Cerebellar nuclear complex (tissue), 1 donor: ENCODE results near the gene ATP10A.

Source experiments
- DNase-seq, 2 experiments: peaks; one replicate each; lab custom pipeline; 2025; lab: John Stamatoyannopoulos, UW

ATP10A gene, protein sequence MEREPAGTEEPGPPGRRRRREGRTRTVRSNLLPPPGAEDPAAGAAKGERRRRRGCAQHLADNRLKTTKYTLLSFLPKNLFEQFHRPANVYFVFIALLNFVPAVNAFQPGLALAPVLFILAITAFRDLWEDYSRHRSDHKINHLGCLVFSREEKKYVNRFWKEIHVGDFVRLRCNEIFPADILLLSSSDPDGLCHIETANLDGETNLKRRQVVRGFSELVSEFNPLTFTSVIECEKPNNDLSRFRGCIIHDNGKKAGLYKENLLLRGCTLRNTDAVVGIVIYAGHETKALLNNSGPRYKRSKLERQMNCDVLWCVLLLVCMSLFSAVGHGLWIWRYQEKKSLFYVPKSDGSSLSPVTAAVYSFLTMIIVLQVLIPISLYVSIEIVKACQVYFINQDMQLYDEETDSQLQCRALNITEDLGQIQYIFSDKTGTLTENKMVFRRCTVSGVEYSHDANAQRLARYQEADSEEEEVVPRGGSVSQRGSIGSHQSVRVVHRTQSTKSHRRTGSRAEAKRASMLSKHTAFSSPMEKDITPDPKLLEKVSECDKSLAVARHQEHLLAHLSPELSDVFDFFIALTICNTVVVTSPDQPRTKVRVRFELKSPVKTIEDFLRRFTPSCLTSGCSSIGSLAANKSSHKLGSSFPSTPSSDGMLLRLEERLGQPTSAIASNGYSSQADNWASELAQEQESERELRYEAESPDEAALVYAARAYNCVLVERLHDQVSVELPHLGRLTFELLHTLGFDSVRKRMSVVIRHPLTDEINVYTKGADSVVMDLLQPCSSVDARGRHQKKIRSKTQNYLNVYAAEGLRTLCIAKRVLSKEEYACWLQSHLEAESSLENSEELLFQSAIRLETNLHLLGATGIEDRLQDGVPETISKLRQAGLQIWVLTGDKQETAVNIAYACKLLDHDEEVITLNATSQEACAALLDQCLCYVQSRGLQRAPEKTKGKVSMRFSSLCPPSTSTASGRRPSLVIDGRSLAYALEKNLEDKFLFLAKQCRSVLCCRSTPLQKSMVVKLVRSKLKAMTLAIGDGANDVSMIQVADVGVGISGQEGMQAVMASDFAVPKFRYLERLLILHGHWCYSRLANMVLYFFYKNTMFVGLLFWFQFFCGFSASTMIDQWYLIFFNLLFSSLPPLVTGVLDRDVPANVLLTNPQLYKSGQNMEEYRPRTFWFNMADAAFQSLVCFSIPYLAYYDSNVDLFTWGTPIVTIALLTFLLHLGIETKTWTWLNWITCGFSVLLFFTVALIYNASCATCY (N-terminal part only)

DNA sequence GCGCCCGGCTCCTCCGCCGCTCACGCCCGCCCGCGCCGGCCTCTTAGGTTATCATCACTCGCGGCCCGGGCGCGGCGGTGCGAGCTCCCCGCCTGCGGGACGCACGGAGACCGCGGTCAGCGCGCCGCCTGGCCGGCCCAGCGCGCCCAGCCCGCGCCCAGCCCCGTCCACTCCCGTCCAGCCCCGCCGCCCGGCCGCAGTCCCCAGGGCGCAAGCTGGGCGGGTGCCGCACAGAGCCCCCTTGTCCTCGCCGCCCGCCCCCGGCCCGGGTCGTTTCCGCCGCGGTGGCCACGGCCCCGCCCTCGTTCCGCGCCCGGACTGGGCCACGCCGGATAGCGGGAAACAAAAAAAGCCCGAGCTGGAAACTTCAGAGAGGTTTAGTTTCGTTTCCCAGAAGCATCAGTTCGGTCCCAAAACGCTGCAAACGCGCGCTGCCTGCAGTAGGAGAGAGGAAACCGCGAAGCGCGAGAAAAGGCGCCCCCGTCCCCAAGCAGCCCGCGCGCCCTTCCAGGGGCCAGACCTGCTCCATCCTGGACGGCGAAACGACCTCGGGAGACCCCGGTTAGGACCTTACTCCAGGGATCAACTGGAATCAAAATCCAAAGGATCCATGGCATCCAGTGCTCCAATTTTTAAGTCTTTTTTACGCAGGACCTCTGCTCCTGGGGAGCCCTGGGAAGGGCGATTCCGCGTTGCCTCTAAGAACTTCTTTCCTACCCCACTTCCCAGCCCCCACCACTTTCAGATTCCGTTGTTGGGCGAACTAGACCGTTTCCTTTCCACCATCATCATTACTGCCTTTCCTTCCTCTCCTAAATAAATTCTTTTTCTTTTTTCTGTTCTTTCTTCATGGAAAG, at the start of gene ATP10A:
ATP10A (minus strand) TSS at position 217 of the 857 bp plus-strand sequence. CDS start 231 bp downstream, outside the sequence.
- DNase-seq, result no peak

DNA sequence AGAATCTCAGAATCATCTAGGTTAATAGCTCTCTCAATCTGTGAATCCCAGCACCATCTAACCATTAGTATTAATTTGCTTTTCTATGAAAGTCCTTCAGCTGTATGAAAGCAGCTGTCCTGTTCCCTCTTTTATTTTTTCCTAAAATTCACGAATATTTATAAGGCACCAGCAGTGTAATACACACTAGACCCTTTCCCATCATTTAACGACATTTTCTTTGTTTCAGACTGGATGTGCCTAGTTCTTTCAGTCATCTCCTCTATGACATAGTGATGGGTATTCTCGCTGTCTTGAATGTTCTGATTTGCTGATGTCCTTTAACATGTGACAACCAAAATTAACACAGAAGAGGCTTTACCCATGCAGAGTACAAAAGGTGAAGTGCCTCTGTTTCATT, 48.9 kb upstream of the ATP10A start:
- no peak for DNase-seq

DNA sequence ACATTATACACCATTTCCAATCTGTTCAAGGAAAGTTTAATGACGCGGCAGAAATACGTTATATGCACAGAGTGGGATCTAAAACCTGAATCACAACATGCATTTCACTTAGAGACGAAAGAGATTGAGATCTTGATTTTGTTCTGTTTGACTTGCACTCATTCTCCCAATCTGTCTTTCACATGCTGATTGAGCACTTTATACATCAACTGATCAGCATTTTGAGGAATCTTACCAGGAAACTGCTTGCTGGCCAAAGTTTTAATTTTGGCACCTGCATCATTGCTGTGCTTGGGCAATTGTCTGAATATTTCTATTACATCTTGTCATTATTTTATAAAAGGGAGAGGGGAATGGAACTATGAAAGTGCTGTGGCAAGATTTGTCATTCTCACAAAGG, 47.7 kb upstream of the ATP10A start:
- DNase-seq, result no peak

DNA sequence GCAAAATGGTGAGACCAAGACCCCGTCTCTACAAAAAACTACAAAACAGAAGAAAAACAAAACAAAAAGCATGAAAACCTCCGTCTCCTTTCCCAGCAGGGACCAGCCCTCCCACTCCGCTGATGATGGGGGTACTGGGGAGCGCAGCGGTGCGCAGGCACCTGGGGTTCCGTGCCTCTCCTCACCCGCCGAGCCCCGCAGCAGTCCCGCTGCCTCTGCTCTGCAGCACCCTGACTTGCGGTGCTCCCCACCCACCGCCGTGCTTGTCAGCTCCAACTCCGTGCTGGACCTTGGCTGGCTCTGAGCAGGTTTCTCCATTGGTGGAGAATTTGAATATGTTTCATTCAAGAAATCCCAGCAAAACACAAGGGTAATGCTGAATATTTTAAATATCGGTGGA, 46.7 kb upstream of the ATP10A start:
- DNase-seq, result no peak

DNA sequence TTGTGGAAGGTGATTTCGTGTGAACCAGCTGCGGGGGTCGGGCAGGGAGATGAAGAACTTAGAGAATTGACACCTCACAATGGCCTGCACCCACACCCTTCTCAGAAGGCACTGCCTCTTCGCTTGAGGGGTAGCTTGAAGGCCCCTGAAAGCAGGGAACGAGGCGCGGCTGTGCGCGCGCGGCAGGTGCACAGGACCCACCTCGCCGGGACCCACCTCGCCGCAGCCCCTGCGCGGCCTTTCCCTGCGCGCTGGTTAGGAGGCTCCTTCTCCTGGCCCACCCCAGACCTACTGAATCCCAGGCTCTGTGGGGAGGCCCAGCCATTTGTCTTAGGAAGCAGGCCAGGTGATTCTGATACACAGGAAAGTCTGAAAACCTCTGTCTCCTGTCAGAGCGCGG, 46.2 kb upstream of the ATP10A start:
- DNase-seq, result no peak

DNA sequence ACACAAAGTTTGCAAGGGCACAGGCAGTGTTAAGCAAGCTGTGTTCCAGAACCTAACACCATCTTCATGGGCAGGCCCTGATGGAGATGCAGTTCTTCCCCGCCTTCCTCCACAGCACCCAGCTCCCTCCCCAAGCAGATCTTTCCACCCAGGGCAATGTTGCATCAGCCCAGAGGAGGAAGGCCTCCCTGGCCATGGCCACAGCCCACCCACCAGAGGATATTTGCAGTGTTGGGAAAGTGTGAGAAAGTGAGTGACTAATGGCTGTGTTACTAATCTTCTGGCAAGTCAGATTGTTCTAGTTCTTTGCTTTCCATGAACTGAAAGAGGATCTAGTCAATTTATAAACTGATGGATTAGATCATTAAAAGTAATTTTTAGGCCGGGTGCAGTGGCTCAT, 42.0 kb upstream of the ATP10A start:
- DNase-seq, result no peak

DNA sequence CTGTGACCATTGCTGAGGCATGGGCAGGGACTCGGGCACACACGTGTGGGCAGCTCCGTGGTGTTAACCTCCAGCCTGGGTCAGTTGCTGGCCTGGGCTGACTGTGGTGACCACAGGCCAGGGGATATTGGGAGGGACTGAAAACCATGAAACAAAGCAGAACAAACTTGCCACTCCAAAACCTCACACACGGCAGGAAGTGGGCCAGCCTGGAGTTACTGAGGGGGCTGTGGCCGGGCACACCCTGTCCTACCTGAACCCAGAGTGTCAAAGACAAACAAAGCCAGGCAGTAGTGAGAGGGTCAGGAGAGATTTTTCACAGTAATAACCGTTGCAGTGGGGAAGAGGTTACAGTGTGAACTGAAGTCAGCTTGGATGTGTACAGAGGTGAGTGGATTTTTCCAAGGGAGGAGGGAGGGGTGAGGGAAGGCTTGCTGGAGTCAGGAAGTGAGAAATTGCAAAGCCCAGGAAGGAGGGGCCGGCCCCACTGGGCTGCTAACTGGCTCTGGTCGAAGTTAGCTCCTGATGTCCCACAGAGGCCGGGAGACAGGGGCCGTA, 40.0 kb upstream of the ATP10A start:
- DNase-seq, result no peak

DNA sequence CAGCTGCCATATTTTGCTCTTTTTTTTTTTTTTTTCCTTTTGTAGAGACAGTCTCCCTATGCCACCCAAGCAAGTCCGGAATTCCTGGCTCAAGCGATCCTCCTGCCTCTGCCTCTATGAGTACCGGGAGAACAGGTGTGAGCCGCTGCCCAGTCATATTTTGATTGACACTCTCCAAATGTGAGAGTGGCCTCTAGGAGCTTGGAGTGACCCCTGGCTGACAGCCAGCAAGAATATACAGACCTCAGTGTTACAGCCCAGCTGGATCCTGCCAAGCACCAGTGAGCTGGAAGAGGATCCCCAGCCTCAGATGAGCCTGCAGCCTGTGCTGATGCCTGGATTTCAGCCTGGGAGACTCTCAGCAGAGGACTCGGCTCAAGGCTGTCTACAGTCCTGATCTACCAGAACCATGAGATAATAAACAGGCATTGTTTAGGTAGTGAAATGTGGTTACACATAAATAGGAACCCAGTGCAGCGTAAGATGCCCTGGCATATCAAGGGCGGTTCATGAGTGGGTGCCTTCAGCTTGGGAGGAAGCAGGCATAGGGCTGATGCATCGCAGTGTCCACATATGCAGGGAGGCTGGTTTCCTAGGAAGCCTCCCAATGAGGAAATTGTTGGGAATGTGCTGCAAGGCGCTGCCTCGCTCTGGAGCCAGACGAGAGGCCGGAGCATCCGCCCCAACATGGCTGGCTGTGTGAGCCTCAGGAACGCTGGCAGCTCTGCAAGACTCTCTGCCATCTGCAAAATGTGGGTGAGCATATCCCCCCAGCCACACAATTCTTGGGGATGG, 38.9 kb upstream of the ATP10A start:
- no peak for DNase-seq

DNA sequence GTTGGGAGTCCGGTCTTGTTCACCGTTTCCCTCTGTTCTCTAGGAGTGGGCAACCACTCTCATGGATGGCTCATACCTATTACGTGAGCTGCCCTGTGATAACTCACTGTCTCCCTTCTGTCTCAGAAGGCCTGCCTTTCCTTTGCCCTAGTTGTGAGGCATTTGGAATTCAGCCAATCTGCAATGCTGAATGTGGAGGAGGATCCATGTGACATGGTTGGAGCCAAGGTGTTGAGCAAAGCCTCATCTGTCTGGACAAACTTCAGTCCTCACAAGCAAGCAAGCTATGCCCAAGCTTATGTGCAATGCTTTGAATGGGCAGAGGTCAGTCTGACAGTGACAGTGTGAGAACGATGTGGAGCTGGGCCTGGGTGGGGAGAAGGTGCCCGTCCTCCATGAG, 37.8 kb upstream of the ATP10A start:
- DNase-seq, result no peak

DNA sequence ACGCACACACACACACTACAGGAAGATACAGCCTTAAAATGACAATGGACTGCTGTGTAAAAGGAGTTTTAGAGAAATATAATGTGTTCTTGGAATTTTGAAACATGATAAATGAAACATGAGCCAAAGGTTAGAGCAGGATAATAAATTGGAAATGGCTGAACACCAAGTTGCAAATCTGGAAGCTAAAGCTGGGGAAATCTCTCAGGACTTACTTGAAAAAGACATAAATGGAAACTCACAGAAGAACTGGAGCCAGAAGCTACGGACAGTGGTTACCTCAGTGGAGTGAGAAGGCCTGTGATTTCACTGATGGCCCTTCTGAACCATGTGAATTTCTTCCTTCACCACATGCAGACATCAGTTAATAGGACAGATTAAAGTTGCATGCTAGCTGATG, 37.3 kb upstream of the ATP10A start:
- no peak for DNase-seq

DNA sequence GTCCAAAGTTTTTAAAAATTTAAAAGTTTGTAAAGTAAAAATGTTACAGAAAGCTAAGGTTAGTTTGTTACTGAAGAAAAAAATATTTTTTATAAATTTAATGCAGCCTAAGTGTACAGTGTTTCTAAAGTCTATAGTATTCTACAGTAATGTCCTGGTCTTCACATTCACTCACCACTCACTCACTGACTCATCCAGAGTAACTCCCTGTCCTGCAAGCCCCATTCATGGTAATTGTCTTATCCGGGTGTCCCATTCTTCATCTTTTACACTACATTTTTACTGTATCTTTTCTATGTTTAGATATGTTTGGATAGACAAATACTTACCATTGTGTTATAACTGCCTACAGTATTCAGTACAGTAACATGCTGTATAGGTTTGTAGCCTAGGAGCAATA, 36.7 kb upstream of the ATP10A start:
- DNase-seq, result no peak

DNA sequence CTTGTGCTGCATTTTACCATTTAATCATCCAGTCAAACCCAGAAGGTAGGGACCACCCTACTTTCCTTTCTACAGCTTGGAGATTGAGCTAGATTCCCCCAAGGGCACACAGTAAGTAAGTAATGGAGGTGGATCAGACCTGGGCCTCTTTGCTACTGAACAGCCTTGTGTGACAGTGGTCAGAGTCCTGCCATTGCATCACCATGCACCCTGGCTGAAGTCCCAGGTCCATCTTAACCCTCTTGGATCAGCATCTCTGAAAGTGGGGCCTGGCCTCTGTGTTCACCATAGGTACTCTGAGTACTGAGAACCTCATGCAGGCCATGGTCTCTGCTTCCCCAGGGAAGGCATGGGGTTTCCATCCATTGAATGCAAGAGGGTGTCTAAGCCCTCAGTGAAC, 34.5 kb upstream of the ATP10A start:
- no peak for DNase-seq

DNA sequence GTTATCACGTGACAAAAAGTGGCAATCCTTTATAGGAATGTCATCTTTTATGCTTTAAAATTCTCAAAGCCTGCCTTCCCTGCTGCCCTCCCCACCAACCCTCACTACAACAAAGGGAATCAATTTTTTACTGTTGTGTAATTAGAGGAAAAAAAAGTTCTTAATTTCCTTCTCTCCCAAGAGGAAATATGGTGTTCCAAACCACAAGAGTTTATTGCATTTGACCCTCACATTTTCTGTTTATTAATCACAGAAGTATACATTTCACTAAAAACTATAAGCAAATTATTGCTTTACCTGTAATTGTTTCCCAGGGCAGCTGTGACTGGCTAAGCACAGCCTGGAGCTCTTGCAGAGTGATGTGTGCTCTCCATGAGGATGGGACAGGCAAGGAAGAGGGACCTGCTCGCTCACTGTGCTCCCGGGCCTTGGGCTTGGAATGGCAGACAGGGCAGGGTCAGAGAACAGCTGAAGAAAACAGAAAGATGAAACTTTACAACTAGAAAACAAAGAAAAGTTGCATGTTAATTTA, 31.3 kb upstream of the ATP10A start:
- DNase-seq, result no peak

DNA sequence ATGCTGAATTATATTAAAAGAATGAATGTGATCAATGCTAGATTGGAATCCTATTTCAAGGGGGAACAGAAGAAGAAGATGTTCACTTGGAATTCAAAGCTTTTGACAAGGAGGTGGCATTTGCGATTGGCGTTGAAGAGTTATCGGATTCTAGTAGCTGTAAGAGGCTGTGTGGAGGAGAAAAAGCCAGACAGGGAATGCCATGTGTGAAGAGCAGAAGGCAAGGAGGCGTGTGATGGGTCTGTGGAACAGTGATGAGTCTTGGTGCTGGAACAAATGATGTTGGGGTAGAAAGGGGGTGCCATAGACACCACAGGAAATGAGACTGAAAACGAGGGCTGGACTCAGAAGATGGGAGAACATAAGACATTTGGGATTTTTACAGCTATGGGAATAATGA, 30.5 kb upstream of the ATP10A start:
- no peak for DNase-seq

DNA sequence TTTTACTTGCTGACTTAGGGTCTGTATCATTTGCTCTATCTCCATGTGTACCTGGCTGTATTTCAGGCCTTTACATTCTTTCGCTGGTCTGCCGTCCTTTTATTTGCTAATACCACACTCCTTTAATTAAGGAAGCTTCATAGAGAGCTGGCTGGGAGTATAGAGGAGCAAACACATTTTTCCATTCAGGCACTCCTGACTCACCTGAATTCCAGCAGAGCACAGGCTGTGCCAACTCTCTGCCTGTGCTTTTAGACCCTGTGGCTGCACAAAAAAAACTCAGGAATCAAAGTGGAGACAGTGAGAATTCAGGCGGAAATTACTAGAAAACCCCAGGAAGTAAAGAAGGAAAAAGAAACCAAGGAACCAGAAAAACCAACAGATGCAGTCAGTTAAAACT, 29.0 kb upstream of the ATP10A start:
- DNase-seq, result no peak

DNA sequence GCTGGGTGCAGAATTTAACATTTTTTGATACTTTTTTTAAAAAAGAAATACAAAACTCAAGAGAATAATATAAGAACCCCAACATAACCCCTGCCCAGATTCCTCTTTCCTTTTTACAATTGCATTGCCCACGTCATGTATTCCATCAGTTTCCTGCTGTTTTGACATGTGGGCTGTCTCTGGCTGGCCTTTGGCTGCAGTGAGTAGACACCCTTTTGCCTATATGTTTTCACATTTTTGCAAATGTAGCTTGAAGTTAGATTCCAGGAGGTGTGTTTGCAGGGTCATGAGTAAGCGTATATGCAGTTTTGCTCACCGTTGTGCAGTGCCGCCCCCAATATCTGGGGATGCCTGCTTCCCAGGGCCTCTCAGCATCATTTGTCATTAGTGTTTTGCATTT, 28.0 kb upstream of the ATP10A start:
- no peak for DNase-seq

DNA sequence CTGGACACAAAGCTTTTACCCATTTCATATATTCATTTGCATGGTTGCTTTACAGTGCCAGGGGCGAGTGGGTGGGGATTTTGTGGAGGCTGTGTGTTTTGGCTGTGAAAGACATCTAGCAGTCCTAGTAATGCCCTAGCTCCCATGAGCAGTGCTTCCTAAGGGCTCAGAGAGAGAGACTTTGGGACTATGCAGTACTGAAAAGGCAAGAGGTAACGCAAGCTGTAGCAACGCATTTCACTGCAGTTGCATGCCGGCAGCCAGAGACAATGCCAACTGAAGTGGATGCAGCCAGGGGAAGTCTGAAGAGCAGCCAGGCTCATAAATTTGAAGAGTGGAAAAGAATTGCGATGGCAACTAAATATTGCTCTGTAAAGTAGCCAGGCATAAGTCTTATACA, 27.4 kb upstream of the ATP10A start:
- no peak for DNase-seq

DNA sequence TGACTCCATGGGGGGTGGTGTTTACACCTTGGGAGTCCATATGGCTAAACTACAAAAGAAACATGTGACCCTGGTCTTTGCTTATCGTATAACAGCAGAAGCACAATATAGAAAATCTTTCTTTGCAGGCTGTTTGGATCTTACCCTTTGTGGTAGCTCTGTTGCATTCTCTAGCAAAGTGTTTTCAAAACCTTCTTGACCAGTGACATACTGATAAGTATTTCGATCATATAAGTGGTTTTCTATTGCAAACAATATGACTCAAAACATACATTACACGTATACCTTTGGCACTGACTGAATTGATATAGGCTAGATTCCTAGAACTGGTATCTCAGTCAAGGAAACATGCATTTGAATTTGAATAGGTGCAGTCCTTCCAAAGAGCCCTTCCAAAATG, 24.7 kb upstream of the ATP10A start:
- DNase-seq, result no peak

DNA sequence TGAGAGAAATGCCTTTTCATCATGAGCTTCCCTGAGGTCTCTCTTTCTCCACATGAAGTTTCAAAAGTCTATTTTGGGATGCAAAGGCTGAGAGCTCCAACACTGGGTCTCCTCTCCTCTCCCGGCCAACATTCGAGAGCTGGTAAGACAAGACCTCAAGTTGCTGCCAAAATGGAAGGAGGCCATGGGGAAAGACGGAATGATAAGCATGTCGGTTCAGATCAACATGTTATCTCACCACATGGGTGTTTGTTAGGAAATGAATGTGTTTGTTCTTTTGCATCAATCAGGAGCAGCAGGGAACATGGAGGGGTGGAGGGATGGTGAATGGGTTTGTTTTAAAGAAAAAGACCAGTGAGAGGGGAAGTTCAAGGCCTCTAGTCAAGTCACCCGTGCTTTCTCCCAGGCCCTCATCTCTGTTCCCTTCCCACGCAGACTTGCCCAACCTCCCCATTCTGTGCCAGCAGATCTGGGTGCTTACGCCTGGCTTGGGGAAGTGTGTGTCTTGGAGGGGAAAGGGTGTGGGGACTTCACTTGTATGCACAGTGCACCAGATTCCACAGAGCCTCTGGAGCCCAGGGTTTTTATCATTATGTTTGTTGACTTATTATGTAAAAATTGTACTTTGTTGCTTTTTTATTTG, 23.5 kb upstream of the ATP10A start:
- no peak for DNase-seq

DNA sequence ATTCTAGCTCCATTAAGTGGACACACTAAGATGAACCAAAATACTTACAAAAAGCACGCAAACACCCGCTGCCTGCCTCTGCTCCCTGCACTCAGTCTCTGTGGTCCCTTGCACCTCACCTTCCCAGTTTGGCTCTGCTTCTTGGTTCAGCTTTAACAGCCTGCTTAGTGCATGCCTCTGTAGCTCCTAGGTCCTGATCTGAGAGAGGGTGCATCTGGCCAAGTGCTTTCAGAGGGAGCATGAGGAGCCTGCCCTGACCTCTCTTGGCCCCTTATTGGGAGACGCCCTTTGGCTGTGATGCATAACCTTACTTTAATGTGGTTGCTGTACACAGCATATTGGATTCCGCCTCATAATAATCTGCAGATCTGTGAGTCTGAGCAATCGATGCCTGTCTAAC, 21.2 kb upstream of the ATP10A start:
- DNase-seq, result no peak
